ENCODE data around the gene TTC6.

TTC6 gene

DNA sequence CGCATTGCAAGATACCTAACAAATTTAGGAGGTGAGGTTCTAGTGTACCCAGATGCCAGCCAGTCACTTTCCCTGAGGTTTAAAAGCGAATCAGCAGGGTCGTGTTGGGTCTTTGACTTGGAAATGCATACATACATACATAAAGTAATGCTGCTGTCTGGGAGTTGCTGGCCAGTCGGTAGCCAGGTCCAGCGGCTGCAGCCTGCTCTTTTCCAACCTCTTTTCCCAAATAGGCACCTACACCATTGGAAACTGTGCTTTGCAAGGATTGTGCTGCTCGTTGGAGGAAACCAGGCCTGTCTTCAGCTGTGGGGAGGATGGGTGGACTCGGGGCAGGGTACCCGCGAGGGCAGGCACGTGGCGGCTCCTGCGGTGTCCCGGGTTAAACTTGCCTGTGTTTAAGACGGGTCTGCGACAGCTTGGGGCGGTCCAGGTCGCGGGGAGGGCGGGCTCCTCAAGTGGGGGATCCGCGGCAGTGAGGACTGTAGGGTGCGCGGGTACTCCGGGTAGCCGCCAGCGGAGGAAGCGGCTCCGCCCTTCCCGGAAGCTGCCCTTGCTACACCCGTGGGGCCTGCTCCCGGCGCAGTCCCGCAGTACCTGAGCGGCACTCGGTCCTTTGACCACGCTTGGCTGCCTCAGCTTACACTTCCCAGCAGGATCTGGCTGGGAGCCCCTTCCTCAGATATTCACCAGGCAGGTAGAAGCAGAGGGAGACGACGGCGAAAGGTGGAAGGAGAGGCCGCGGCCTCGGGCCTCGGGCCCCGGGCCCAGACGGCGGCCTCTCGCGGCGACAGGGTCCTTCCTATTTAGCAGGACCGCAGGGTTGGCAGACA is 2.7 kb downstream of the TTC6 start:
- DNase-seq: no peak

DNA sequence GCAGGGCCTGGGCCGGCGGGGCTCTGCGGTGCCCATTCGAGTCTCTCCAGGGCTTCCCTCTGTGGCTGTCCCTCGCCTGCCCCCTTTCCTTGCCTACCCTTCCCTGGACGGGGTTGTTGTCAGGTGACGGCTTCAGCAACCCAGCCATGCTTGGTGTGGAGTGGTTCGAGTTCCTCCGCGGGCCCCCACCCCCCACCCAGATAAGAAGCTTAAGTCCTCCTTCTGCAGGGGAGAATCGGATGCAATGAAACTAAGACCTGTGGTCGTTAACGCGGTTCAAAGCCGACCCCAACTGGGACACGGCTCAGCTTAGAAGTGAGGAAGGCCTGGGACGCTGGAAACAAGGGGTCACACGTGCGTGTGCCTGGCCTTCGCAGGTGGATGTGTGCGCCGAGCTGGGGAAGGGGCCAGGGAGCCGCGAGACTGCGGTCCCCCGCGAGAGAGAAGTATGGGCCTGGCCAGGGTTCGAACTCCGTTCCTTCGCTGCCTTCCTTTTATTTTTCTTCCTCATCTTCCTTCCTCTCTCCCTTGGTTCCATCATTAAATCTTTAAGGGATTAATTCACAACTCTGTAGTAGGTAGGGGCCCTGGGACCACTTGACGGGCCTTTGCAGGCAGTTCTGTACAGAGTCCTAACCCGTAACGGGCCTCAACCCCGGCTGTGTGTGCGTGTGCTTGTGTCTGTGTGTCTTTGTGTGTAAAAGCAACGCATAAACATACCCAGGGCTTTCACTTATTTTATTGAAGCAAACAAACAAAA is 3.5 kb downstream of the TTC6 start:
- no peak for DNase-seq

DNA sequence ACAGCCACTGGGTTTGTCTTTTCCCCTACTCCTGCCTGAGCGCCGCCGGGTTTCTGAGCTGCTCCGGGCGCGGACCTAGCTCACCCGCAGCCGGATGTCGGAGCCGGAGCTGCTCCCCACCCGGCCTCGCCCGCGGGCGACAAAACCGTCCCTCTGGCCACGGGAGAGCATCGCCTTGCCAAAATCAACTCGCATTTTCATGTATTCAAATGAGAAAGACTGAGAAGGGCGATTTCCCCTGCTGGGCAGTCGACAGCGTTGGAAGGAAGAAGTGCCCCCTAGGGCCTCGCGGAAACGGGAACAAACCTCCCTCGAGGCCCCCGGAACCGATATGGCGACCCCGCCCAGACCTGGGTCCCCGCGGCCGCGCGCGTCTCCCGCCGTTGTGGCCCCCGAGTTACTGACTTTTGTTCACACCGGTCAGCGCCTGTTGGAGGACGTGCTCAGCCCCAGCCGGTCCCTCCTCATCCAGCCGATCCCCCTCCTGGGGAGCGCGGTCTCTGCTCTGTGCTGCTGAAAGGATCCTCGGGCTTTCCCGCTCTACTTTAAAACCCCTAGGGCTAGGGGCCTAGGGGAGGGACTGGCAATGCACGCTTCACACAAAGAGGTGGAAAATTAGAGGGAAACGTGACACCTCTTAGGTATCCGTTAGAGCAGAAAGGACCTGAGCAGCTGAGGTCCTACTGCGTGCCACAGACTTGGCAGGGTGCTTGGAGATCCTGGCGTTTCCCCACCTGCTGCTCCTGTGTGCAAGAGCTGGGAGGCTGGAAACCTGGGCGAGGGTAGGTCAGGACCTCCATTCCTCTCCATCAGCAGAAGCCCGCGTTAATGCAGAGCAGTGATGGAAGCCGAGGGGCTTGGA is 4.3 kb downstream of the TTC6 start:
- no peak for DNase-seq

DNA sequence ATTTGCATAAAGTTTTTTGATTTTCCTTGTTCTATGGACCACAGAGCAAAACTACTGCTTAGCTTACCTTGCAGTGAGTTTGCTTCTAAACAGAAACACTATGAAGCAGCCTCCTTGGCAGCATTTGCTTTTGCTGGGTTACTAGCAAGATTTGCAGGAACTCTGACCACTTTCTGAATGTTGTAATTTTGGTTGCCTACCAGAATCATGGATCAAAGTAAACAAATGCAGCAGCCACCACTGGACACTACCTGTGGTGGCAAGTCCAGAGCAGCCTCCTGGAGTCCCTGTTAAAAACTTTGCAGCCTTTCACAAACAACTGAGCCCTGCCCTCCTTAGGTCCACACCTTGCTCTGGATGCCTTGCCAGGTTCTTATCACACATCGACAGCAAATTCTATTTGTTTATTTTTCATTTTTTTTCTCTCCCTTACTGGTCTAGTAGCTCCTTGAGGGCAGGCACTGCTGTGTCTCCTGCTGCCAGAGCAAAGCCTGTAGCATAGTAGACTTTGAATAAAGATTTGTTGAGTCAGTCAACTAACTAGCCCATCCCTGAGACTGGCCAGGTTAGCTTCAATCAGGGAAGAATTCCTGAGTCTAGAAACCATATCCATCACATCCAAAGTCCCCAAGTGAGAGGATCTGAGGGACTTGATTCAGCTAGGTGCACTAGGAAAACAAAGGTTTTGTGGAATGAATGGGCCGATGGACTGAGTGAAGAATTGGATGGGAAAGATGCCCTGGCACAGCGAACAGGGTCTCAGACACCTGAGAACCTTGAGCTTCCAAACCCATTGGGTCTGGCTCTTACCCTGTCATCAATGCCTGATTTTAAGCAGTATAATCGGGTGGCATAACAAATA is 5.7 kb downstream of the TTC6 start:
- DNase-seq: no peak

DNA sequence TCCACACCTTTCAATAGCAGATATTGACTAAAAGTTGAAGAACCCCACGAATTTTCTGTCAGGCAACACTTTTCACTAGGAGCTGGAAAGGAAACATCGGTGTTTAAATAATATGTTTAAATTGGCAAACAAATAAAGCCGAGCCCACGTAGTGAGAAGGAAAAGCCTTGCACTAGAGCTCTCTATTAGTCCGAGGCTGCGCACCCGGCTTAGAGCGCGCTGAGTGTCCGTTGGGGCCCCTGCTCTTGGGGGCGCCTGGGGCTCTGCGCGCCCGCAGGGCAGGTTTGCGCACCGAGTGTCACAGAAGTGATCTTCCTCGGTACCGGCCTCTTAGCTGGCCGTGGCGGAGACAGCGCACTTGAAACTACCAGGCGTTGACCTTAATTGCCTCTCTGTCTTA is 6.4 kb downstream of the TTC6 start:
- DNase-seq: no peak

DNA sequence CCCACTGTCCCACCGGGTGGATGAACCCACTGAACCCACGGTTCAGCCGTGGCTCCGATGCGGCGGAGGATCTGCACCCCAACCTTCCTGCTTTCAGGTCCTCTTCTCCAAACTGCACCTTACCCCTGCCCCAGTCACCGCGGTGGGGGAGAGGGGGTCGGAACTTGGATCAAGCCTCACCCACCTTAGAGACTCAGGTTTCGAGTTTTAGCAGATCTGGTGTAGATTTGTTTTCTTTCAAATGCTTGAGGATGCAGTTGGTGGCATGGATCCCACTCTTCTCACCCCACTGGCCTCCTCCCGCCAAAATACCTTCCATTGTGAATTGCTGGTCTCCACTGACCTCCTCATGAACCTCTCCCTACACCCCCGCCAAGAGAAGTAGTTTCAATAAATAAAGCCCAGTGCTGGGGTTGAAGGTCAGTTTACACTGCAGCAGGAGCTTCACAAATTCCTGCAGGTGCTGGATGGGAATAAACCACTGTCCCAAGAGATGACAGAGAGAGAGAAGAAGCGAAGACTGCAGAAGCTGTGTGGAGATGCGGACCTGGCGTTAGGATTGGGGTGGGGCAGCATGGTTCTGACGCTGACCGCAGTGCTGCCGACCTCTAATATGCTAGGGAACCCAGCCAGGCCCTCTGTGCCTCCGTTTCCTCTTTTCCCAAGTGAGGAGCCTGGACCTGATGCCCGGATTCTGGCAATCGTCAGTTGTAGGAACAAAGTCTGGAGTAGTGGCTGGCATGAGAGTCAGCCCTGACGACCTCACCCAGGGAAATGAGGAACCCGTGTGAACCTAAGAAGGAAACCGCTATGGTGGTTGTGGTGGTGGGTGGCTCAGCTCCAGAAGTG is 7.4 kb downstream of the TTC6 start:
- DNase-seq: no peak

DNA sequence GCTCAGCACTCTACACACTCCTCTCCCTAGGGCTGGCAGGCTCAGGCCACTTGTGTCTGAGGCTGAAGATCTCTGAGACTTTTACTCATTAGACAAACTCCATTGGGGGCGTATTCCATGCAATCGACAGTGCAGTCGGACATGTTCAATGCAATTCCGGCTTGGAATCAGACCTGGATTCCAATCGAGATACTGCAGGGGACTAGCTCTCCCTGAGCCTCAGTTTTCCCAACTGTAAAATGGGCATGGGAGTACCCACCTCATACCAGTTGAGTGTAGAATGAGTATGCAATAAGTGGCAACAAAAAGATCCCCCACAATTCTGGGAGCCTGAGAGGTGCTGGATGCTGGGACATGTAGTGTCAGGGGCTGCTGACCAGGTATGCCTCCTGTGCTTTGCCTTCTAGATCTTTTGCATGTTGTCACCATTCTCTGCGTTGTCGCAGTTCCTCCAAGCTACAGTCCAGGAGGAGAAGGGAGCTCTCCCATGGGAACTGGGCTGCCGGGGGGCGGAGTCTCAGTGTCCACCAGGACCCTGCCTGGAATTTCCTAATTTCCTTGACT is 8.3 kb downstream of the TTC6 start:
- no peak for DNase-seq

DNA sequence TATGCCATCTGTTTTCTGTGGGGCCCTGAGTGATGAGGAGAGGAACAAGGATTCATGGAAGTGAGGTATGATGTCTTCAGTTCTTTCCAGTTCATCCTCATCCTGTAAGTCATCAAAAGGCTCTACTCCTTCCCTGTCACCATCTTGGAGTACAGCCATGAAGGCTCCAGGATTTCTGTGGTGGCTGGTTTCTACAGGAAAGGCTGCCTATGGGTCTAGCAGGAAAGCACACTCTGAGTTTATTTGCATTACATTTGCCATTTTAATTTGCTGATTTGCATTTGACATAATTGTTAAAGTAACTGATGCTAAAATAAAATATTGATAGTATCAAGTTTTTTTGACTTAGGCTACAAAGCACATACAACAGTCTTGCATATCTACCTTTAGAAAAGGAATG is 11.2 kb downstream of the TTC6 start:
- no peak for DNase-seq

DNA sequence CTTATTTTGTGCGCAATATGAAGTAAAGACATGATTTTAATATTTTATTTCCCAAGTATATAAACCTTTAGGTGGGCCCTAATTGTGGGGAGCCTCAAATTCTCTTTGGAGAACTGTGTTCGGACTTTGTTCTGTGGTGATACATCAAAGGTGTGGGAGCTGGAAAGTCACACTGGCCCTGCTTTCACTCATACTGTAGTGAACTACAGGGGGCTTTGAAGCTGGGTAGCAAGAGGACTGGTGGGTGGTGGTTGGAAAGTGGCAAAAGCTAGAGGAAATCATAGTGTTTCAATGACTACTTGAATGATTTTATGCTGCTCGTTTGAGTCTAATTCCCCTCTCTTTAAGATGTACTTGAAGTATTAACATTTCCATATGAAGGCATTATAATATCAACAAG is 13.2 kb downstream of the TTC6 start:
- DNase-seq: no peak

DNA sequence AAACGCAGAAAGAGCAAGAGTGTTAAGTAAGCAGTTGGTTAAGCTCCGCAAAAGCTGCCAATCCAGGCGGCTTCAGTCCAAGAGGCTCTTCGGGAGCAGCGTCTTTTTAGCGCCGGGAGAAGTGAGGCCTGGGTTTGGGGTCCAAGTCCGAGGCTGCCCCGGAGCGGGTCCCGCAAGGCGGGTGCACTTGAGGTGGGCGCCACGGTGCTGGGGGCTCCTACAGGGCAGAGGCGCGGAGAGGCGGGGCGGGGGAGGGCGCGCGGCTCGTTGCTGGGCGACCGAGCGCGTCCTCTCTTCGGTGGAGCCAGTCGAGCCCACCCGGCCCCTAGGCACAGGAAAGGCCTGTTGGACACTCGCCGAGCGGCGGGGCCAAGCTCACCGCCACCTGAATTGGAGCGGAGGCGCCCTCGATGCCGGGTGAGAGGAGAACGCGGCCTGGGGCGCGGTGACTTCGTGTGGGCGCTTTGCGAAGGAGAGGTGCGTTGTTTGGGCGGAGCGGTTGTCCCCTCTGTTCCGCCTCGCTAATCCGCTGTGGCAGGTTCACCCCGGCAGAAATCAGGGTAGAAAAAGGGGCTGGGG is 15.6 kb downstream of the TTC6 start:
- DNase-seq: no peak

DNA sequence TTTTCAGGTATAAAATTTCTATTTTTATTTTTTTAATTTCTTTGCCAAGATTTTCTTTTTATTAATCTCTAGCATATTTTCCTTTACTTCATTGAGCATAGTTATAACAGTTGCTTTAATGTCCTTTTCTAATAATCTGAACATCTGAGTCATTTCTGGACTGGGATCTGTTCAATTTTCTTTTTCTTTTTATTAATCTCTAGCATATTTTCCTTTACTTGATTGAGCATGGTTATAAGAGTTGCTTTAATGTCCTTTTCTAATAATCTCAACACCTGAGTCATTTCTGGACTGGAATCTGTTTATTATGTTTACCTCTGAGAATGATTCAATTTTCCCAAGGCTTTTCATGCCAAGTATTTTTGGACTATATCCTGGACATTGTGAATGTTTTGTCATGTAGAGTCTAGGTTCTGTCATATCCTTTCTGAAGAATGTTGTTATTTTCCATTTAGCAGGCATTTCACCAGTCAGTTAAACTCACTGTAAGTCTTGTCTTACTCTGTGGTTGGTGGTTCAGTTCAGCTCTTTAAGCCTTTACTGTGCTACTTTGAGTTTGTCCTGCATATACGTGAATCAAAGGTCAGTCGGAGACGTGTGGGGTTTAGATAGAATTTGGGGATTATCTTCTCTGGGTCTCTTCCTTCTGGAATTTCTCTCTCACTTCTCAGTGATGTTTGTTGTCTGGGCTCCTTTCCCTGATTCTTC is 20.3 kb downstream of the TTC6 start:
- no peak for DNase-seq

DNA sequence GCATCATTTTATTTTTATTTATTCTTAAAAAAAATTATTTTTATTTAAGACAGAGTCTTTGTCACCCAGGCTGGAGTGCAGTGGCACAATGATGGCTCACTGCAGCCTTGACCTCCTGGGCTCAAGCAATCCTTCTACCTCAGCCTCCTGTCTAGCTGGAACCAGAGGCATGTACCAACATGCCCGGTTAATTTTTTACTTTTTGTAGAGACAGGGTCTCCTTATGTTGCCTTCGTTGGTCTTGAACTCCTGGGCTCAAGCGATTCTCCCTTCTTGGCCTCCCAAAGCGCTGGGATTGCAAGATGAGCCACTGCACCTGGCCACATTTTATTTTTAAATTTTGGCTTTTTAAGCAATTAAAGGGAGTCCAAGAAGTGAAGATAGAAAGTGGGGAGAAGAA is 21.4 kb downstream of the TTC6 start:
- no peak for DNase-seq

DNA sequence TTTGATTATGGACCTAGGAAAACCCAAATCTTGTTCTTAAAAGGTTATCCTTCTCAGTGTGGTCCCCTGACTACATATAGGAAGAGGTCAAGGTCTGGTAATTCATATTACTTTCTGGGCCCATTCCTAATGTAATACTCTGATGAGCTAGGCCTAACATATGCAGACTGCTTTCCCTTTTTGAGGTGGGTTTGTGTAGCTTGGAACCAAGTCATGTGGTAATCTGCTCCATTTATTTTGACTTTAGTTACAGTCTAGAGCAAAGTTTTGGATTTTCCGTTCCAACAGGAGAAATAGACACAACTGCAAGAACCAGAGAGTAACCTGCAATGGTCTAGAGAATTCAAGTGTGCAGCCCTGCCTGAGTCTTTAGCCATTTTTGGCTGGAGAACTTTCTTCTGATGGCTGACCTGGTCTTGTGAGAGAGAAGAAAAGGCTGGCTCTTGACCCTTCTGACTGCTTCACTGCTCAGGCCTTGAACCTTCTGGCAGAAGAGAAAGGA is 22.5 kb downstream of the TTC6 start:
- DNase-seq: no peak

DNA sequence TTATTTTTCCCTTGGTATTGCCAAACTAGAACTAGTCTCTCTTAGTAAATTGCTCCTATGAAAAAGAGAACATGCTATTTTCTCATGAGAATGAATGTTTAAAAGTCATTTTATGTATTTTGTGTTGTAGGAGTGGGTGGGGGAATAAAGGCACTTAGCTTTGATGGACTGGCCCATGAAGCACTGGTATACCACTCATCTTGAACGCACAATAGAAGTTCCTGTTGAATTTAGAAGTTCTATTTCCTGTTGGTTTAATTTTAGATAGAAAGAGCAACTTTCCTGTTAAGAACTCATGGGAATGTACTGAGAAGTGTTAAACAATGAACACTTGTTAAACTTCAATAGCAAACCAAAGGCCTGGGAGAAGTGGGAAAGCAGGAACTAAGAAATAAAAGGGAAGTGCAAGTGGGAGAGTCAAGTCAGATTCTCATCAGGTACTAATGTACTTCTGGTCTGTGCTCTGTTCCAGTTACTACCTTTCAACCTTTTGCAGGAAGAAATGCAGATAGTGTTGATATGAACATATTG is 23.1 kb downstream of the TTC6 start:
- no peak for DNase-seq

DNA sequence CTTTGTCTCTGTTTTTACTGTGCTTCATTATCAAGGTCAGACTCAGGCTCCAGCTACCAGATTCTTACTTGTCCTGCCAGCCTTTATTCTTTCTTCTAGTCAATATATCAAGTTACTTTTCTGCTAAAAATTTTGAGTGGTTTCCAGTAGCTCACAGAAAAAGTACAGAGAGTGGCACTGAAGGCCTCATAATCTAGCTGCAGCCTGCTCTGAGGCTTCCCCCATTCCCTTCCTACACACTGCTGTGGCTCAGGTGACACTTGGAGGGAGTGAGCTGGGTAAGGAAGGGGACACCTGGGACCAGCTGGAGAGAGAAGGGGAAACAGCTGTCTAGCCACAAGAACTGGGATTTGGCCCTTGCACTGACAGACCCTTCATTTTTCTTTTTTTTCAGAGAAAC is 25.4 kb downstream of the TTC6 start:
- no peak for DNase-seq

DNA sequence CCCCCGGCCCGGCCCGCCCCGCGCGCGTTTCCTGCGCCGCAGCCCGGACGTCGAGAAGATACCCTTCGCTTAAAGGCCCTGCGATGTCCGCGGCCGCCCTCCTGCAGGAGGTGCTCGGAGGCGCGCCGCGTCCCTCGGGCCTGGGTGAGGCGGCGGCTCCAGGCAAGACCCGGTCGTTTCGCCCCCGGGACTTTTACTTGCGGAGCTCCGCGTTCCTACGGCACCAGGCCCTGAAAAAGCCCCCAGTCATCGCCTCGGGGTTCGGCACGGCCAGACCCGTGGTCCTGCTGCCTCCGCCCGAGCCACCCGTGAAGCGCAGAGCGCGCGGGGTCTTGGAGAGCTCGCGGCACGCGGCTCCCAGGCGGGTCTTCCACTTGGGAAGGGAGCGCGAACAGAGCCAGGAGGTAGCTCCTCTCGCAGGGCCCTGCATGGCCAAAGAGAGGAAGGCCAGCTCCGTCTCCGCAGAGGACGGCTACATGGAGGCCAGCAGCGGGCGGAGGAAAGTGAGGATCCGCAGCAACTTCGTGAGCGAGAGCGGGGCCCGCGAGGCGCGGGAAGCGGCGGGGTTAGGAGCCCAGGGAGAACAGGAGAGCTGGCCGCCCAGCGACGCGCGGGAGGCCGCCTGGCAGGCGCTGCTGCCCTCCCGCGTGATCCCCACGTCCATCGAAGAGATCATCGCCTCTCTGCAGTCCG is 26.9 kb downstream of the TTC6 start:
- DNase-seq: no peak

DNA sequence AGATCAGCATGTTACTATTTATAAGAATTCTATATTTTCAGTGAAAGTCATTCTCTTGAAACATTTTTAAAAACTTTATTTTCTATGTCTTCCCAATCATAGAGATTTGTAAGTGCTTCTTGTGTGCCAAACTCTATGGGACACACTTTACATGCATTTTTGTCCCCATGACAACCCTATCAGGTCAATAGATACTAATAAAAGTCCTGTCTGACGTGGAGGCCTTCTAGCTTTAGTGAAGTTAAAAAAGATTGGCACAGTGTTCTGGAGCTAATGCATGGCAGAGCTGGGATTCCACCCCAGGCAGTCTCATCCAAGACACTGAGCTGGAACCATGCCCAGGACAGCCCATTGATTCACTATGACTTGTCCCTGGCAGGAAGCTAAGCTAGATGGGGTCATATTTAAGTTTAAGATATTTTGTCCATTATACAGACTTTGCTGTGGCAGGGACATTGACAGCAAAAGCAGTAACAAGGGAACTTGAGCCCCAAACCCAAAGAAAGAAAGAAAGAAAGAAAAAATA is 28.1 kb downstream of the TTC6 start:
- DNase-seq: no peak

DNA sequence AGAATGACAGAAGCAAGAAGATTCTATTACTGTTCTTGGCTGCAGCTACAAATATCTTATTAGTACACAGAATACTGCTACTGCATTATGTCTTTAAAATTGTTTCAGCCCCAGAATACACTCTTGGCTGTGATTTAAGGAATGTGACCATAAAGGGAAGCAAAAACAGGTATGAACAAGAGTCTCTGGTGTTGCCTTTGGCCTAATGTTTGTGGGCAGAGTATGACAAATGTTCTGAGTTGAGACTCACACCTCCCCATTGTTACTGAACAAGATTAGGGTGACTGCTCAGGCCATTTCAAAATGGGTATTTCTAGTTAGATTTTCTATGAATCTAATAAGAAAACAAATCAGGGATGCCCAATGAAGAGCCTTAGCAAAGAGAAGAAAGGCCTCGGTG is 28.5 kb downstream of the TTC6 start:
- no peak for DNase-seq

Data from activated effector memory CD4-positive, alpha-beta T cell treated with anti-CD3 and anti-CD28 coated beads, Interleukin-2, amount 50 U/mL, for 16 hours (primary cell).